H54 (cell line): ENCODE measurements around the gene IQCC.
"Not testable (repeated sequence)": the region's sequence is repeated elsewhere in the genome, so short reads cannot be mapped to it uniquely, and the experiment has no call there.

Source experiments
- DNase-seq: peaks from one replicate; pipeline ENCODE4 v3.0.0; 2011; ENCODE audit warnings: low spot score, mixed read lengths; ENCODE audit not compliant: insufficient read length
- FAIRE-seq: peaks from 3 replicates; lab custom pipeline; 2011; peaks lifted over from hg19 to GRCh38; lab: Jason Lieb, UNC
- POLR2A ChIP-seq: IDR thresholded peaks from 2 replicates; pipeline ENCODE4 v1.6.1; 2011; ENCODE audit warnings: low read depth, mild to moderate bottlenecking, low read length

IQCC gene

GRCh38 chr1:32205401-32206370 is at the start of gene IQCC:
Gene IQCC (plus strand): TSS chr1:32205671. CDS start chr1:32205682, 11 bp downstream.
- peak; percentile 83 for TF ChIP-seq POLR2A
- DNase-seq, result peak; percentile 79
- FAIRE-seq, result no peak

DNA sequence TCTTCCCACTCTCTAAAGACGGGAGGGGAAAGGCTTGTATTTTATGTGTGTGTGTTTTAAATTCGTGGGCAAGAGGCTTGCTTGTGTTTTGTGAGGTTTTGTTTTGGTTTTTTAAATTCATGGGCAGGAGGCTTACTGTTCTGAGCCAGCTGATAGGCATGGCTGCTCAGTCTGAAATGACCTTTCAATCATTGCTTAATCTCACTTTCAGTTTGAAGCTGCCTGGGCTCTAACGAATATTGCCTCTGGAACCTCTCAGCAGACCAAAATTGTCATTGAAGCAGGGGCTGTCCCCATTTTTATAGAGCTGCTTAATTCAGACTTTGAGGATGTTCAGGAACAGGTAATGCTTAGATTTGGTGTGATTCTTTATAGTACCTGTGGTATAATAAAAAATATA is 46.3 kb upstream of the IQCC start:
- FAIRE-seq (no peak), DNase-seq (no peak)
- TF ChIP-seq POLR2A, result no peak

DNA sequence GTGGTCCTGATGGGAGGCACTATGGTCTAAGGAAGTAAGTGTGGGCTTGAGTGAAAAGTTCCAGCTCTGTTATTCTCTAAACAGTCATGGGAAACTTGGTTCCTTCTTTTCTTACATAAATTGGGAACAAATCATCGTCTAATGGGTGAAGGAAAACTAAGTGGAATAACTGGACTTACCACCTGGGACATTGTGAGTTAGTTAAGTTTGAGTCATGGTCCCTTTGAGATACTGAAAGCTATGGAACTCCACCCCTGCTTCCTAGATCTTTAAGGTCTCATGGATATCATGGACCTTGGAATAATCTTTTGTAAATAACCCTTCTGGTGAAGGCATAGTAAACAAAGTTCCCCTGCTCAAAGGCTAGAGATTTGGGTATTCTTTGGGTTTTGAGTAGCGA is 42.1 kb upstream of the IQCC start:
- FAIRE-seq, result no peak
- DNase-seq, result no peak
- no peak for TF ChIP-seq POLR2A

DNA sequence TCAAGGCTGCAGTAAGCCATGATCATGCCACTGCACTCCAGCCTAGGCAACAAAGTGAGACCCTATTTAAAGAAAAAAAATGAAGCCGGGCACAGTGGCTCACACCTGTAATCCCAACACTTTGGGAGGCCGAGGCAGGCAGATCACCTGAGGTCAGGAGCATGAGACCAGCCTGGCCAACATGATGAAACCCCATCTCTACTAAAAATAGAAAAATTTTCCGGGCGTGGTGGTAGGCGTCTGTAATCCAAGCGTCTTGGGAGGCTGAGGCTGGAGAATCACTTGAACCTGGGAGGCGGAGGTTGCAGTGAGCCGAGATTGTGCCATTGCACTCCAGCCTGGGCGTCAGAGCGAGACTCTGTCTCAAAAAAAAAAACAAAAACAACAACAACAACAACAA is 39.8 kb upstream of the IQCC start:
- FAIRE-seq, result not testable (repeated sequence)

DNA sequence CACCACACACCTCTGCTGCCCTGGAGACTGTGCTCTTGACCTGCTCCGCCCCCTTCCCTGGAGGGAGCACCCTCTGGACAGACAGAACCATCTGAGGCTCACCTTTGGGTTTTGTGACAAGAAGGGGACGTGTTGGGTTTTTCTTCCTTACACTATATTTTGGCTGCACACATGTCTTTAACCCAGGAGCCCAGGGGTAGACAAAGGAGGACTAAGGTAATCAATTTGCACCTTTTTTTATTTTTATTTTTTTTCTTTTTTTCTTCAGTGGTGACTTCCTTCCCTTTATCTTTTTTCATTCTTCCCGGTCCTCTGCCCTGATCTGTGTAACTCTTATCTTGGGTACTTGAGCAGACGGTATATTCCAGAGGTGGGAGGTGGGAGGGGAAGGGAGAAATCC is 34.5 kb upstream of the IQCC start:
- FAIRE-seq (no peak), DNase-seq (no peak)
- no peak for TF ChIP-seq POLR2A

More for the DNA sequence above, 39.8 kb upstream of the IQCC start:
- not testable (repeated sequence) for DNase-seq

DNA sequence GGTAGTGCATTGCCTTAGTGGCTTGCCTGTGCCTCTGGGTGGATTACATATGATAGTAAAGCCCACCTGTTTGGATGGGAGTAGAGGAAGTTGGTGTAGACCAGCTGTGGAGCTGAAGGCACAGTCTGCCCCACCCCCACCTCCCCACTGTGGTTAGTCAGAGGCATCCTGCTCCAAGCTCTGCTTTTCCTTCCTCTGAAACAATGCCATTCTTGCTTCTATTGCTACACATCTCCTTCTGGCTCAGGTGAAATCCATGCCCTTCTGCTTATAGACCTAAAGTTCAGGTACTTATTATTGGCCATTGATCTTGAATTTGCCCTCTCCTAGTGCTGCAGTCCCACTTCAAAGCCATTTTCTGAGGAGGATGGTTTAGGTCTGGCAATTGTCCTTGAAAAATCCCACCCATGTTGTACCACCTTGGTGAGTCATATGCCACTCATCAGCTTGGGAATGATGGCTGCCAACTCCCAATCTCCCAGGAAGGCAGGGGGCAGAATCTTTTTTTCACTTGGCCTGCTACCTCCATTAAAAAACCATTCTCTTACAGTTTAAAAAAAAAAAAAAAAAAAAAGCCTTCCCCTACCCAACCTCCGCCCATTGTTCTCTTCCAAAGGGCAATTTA is 32.7 kb upstream of the IQCC start:
- no peak for FAIRE-seq
- no peak for DNase-seq
- TF ChIP-seq POLR2A, result no peak

DNA sequence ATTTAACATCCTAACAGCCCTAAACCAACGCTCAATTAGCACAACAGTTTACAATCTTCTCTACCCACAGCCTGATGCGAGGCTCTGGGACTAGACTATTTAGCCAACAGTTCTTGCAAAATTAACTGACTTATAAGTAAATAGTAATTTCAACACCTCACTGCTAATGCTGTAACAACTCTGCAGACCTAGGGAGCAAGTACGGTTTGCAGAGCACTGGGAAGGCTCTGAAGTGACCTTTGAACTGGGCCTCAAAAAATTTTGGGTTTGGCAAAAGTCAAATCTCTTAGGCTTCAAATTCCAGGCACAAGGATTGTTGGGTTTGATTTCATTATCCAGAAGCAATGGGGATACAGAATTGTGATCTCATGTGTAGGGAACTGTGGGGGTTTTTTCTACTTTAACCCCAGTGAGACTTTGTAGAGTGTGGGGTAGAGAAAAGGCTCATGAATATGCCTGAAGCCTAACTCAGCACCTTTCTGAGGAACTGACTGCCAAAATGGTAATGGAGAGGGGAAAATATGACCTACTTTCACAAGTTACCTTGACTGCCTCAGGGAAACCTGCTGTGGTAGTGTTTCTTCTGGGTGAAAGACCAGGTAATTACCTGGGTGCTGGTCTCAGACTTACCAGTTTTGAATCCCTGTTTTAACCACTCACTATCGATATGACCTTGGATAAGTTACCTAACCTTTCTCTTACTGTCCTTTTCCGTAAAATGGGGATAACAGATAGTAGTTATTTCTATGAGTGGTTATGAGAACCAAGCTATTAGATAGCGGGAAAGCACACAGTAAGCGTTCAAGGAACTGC is 26.9 kb upstream of the IQCC start:
- DNase-seq (no peak), FAIRE-seq (no peak)
- no peak for TF ChIP-seq POLR2A

DNA sequence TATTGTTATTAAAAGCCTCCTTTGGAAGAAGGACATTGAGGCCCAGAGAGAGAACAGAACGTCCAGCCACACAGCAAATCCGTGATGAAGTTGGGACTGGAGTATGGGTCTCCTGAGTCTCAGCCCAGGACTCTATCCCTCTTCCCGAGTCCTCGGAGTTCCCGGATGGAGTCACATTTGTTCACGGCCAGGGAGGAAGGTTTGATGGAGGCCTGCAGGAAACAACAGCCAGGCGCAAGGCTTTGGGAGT is 26.4 kb upstream of the IQCC start:
- TF ChIP-seq POLR2A, result no peak
- DNase-seq (no peak), FAIRE-seq (no peak)

DNA sequence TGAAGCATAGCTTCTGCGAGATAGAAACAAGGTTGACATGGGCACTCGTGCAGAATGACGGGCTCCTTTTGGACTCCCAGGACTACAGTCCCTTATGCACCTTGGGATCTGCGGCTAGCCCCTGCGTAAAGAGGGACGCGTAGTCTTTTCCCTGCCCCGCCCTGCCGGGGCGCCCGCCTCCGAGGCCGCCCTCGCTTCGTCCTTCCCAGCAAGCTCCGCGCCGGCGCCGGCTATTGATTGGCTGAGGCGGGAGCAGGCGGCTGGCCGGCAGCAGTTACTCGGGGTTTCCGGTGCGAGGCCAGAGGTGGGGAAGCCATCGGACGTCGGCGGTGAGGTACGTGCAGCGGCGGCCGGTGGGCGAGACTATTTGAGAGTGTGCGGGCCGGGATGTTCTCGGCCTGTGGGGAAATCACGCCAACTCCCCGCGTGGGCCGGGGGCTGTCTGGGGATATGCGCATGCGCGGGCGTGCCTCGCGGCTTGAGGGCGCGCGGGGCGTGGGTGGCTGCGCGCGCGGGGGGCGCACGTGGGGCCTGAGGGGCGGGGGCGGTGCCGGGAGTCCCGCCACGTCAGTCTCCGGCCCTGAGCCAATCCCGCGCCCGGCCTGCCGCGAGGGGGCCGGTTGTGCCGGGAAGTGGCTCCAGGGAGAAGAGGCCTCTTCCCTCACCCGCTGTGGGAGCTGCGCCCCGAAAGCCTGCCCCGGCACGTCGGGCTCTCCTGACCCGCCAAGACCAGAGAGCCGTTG is 25.9 kb upstream of the IQCC start, which contains the start of gene TXLNA:
Gene TXLNA, plus strand, starts transcription at position 233 of the 743 bp plus-strand sequence. CDS start 671 bp downstream, outside the sequence.
- DNase-seq (peak; percentile 93), FAIRE-seq (no peak)
- TF ChIP-seq POLR2A, result peak; percentile 53

GRCh38 chr1:32180186-32181060 is 25.0 kb upstream of the IQCC start:
- FAIRE-seq, result no peak
- no peak for TF ChIP-seq POLR2A

DNA sequence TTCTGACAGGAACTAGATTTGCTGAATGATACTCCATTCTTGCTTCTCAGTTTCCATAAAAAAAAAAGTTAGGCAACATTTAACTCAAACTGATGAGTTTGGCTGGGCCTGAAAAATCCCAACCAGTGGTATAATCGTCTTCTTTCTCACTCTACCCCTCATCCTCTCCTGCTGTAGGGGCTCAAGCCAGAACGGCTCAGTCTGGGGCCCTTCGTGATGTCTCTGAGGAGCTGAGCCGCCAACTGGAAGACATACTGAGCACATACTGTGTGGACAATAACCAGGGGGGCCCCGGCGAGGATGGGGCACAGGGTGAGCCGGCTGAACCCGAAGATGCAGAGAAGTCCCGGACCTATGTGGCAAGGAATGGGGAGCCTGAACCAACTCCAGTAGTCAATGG is 24.4 kb upstream of the IQCC start:
- no peak for TF ChIP-seq POLR2A
- DNase-seq (no peak), FAIRE-seq (no peak)

More at GRCh38 chr1:32180186-32181060, 25.0 kb upstream of the IQCC start:
- peak; percentile 63 for DNase-seq

DNA sequence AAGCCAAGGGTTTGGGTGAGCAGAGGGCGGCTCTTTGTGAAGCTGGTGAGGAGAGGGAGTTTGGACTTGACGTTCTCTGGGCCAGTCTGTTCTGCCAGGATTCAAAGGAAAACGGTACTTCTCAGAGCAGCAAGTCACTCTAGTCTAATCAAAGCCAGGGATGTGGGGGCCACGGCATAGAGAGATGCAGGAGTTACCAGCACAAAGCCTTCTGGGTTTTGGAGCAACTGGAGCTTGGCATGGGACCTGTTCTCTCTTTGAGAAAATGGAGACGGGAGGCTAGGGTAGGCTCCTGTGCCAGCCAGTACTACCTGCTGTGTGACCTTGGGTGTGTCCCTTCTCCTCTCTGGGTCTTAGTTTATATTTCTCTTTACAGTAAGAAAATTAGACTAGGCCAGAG is 23.9 kb upstream of the IQCC start:
- DNase-seq (no peak), FAIRE-seq (no peak)
- TF ChIP-seq POLR2A, result no peak

DNA sequence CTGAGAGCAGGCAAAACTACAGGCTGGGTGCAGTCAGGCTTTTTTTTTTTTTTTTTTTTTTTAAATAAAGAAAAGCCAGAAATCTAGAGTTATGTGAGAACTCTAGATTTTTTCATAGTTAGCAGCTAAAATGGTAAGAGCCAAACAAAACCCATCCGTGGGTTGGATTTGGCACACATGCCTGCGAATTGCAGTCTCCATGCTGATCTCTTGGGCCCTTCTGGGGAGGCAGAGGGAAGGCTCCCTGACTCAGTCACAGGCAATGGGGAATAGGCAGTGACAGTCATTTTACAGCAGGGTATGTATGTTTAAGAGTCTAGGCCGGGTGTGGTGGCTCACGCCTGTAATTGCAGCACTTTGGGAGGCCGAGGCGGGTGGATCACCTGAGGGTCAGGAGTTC is 23.4 kb upstream of the IQCC start:
- DNase-seq, result no peak
- FAIRE-seq, result no peak
- TF ChIP-seq POLR2A, result no peak
